Endometrial microvascular endothelial cells (primary cell): ENCODE results near the gene NPY. TPM values are rescaled to one million over a fixed set of nuclear protein-coding genes. Genes with fewer than 3 reads are reported as not detected.
"Not testable (repeated sequence)": the region's sequence is repeated elsewhere in the genome, so short reads cannot be mapped to it uniquely, and the experiment has no call there.

ENCODE experiments used
- in situ Hi-C: cut with HindIII; loops from 2 replicates; pipeline ENCODE4 v1.10.0; 2017; ENCODE audit warnings: low sequenced_read_pairs, low pct_unique_long_range_greater_than_20kb; ENCODE audit errors: inconsistent ontology term
- total RNA-seq: library from RNA; depleted of rRNA; stranded (reverse); fragments of >200 nt; gene quantifications from one replicate; pipeline ENCODE4 v1.2.3, GENCODE V29; 2015; ENCODE audit errors: inconsistent ontology term

The NPY gene
- total RNA-seq = not detected

- in situ Hi-C loops = no loop called here
These were observed at the start of gene NPY for GRCh38 chr7:24283897-24284698. NPY (plus strand) TSS chr7:24284190; CDS start chr7:24285241, 1,051 bp downstream.

DNA sequence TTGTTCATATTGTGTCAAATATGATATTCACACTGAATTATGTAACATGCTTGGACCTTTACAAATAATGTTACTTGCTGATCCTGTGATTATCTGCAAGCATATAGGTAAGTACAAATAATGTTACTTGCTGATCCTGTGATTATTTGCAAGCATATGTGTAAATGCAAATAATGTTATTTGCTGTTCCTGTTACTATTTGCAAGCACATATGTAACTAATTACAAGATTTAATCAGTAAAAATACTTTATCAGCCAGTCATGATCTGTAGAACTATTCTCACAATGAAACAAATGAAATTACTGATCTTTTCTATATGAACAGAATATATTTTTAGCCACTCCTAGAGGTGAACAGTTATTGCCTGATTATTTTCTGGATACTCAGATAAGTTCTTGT is 44.7 kb upstream of the NPY start:
- in situ Hi-C loops = no loop called here

GRCh38 chr7:24241206-24241605 is 42.8 kb upstream of the NPY start:
- in situ Hi-C loops = no loop called here

GRCh38 chr7:24244554-24244953 is 39.4 kb upstream of the NPY start:
- in situ Hi-C loops = no loop called here

DNA sequence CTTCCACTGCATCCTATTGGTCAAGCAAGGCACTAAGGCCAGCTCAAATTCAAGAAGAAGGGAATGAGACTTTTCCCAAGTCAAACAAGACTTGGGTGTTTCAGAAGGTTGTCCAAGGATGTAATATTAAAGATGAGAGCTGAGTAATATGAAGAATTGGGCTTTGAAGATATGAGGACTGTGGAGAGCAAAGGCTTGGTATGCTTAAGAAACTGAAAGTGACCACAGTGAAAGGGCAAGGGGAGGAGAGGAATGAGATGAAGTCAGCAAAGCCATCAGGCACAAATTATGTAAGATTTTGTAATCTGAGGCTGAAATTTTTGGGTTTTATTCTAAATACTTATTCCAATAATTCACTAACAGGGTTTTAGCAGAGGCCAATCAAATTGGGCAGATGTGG is 38.6 kb upstream of the NPY start:
- in situ Hi-C loops = no loop called here

GRCh38 chr7:24249266-24249665 is 34.7 kb upstream of the NPY start:
- in situ Hi-C loops = no loop called here

- in situ Hi-C loops = no loop called here
These were observed 32.4 kb upstream of the NPY start for GRCh38 chr7:24251568-24251967.

DNA sequence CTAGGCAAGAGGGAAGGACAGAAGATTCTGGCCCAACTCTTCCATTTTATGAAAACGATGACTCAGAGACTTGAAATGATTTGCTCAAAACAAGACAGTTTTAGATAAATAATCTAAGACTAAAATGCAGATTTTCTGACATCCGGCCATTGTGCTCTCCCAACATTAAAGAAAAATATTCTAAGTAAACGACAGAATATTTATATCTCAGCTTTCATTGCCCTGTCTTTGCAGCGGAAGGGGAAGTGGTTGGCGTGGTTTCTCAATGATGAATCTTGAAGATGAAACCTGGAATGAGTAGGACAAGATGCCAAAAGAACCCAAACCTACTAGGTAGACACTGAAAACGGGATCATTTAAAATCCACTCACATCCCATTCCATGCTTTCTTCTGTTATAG is 28.9 kb upstream of the NPY start:
- in situ Hi-C loops = no loop called here

DNA sequence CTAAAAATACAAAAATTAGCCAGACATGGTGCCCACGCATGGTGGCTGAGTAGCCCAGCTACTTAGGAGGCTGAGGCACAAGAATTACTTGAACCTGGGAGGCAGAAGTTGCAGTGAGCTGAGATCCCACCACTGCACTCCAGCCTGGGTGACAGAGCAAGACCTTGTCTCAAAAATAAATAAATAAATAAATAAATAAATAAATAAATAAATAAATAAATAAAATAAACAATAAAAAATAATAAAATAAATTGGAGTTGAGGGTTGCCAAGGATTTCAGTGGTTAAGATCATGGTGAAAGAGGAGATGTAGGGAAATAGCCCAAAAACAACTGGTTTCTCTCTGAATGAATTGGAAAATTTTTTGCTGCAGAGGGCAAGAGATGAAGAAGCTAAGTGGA is 25.7 kb upstream of the NPY start:
- in situ Hi-C loops = not testable (repeated sequence)

GRCh38 chr7:24271938-24272337 is 12.1 kb upstream of the NPY start:
- in situ Hi-C loops = no loop called here

GRCh38 chr7:24279512-24279911 is 4.5 kb upstream of the NPY start:
- in situ Hi-C loops = no loop called here

DNA sequence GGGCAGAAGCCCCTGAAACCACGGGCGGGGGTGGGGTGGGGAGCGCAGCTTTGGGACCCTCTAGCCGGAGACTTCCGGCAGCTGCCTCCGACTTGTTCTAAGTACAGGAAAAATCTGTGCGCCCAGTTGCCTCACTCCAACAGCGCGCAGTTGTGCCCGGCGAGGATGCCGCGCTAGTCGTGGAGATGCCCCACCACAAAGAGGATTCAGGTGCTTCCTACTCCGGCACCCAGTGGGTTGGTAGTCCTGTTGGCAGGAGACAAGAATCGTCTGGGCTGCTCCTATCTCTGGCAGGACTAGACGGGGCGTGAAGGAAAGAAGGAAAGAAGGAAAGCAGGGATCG is 465 bp upstream of the NPY start:
- in situ Hi-C loops = no loop called here

GRCh38 chr7:24284699-24285506 is 913 bp downstream of the NPY start:
- in situ Hi-C loops = no loop called here

DNA sequence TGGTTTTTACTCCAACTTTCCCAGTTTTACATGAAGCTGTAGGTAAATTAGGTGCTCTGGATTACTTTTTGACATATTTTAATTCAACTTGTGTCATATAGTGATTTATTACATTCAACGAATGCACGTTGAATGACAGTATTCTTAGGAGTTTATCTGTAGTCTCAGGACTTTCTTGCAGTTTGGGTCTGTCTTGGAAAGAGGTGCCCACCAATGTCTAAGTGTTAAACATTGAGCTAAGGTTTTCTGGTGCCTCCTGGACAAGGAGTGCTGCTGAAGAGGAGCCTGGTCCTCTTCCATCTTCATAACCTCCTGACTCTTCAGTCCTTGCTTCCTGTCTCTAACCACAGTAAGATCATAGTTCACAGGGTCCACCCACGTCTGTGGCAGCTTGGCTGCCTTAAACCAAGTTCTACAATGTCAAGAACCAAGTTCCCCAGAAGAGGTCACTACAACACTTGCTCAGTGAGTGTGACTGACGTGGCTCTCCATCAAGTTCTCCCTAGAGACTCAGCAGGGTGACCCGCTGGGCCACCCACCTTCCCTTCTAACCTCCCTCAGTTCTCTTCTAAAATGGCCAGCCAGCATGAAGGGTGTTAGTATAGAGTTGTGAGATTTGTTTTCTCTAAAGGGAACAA is 6.1 kb downstream of the NPY start:
- in situ Hi-C loops = no loop called here

DNA sequence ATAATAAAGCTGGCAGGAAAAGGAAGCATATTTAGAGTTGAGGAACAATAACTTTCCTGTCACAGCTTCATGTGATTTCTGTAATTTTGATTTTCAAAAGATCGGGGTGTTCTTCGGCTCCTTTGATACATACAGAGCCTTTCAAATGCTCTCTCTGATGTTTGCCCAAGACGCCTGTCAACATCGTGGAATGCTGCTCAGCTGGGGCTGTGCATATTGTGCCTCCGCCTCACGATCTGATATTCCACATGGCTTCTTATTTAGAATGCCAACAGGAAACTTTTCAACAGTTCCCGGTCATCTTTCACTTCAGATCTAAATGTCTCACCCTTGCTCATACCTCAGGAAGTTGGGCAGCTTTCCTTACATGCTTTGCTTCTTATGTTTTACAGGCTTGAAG is 7.3 kb downstream of the NPY start:
- in situ Hi-C loops = no loop called here

DNA sequence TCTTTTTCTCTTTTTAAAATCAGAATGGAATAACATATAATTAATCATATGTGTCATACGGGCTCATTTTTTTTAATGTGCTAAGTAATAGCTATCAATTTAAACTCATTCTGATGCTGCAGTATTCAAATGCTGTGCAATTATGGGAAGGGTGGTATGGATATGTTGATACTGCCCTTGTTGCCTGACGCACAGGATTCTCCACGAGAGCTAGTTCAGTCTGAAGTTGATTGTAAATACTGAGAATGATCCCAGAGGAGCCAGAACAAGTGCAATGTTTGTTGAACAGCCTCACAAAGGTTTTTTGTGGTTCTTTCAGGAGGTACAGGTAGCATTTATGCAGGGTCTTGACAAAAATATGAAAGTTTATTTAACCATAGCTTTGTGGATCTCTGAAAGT is 13.4 kb downstream of the NPY start:
- in situ Hi-C loops = no loop called here

DNA sequence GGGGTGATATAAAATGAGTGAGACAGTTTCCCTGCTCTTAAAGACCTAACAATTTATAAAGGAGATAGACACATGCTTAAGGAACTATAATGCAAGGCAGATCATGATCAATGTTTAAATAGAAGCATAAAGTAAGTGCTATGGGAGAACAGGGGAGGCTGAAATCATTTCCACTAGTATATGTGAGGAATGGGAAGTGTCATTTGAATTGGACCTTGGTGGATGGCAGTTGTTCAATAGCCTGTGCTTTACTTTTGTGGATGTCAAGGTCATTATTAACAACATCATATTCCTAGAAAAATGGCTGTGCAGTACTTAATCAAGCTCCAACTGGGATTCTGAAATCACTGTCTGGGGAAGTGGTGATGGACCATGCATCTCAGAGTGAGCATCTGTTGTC is 14.7 kb downstream of the NPY start:
- in situ Hi-C loops = no loop called here

DNA sequence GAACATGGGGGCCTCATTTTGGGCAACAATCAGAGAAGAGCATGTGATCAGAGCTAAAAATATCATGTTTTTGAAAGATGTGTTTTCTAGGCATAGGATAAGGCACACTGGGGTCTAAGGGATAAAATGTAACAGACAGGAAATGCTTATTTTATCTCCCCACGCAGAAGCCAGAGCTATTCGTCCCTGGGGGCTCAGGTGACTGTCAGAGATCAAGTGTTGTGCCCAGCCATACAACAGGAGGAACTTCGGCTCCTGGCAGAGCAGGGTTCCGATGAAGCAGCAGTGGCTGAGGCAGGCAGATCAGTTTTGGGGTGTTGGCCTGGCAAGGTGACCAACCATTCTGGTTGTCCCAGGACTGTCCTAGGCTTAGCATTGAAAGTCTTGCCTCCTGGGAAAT is 15.2 kb downstream of the NPY start:
- in situ Hi-C loops = no loop called here

GRCh38 chr7:24301703-24302102 is 17.7 kb downstream of the NPY start:
- in situ Hi-C loops = no loop called here
